IPS-18a (cell line): Measurements from ENCODE around the gene OTUB1.
A peak's percentile ranks its signal among the peaks of the same experiment; 100 is the strongest.

Source experiments
- H3K27ac ChIP-seq: one replicate; pipeline ENCODE4 v1.5.1; 2013; ENCODE audit warnings: low read length
- H3K27me3 ChIP-seq: one replicate; pipeline ENCODE4 v1.6.1; 2013; ENCODE audit warnings: mild to moderate bottlenecking, low read length; ENCODE audit not compliant: control insufficient read depth, insufficient read depth
- H3K36me3 ChIP-seq: one replicate; pipeline ENCODE4 v1.6.1; 2013; ENCODE audit warnings: low read depth, low read length; ENCODE audit not compliant: control insufficient read depth
- H3K4me1 ChIP-seq: one replicate; pipeline ENCODE4 v1.6.1; 2013; ENCODE audit warnings: low read depth, low read length; ENCODE audit not compliant: control insufficient read depth
- H3K4me3 ChIP-seq: one replicate; pipeline ENCODE4 v1.5.1; 2013; ENCODE audit warnings: low read length
- H3K9ac ChIP-seq: one replicate; pipeline ENCODE4 v1.6.1; 2013; ENCODE audit warnings: mild to moderate bottlenecking, low read length, moderate library complexity
- H3K9me3 ChIP-seq: one replicate; pipeline ENCODE4 v1.6.1; 2013; ENCODE audit warnings: low read depth, low read length; ENCODE audit not compliant: control insufficient read depth

The OTUB1 gene

GRCh38 chr11:63985812-63986155, 454 bp upstream of the OTUB1 start:
- Histone ChIP-seq H3K36me3 (peaks cover 17% of the 10 kb centered on the region), H3K4me1 (peaks cover 5% of the 10 kb centered on the region), H3K9me3 (no peaks in the 10 kb centered on the region), H3K9ac (peak overlapping the region; percentile 87), H3K27ac (peak overlapping the region; percentile 7), H3K4me3 (peak overlapping the region; percentile 69), H3K27me3 (no peaks in the 10 kb centered on the region)

DNA sequence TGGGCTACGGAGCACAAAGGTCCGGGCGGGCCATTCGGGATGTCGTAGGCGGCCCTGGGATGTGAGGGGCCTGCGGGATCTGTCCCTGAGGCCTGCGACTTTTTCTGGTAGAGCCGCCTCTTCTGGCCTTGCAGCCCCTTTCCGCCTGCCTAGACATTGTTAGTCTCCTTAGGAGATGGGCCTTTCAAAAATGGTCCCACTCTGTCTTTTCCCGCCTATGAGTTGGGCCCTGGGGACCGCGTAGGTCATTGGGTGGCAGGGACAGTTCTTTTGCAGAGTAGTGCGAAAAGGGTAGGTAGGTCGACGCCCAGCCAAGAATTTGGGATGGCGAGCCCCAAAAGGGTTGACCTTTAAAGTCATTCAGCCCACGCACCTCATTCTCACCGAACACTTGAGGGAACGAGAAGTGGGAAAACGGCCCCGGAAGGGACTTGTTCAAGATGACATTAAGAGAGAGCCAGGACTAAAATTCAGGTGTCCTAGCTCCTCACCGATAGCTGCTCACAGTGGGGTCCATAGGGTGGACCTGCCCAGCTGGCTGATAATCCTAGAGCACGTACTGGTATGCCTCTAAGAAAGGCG, 785 bp downstream of the OTUB1 start:
- Histone ChIP-seq H3K4me1 (peaks cover 5% of the 10 kb centered on the region), H3K9ac (peak overlapping the region; percentile 87), H3K27me3 (no peaks in the 10 kb centered on the region), H3K36me3 (peaks cover 25% of the 10 kb centered on the region), H3K4me3 (peak overlapping the region; percentile 69), H3K27ac (no peak overlapping the region), H3K9me3 (no peaks in the 10 kb centered on the region)

GRCh38 chr11:63991558-63991957, 5.3 kb downstream of the OTUB1 start:
- H3K27ac ChIP-seq, result no peak overlapping the region
- no peak overlapping the region for H3K9ac ChIP-seq

DNA sequence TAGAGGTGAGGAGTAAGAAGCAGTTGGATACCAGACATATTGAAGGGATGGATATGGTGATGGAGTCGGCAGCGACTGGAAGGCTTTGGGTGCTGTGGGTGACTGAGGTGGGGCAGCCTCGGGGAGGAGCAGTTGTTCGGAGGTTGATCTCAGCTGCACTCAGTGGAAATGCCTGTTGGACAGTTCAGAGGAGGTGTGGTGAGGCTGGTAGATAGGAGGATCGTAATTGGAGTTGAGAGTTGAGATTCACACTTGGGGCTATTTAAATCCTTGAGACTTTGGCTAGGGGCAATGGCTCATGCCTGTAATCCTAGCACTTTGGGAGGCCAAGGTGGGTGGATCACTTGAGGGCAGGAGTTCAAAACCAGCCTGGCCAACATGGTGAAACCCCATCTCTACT, 6.9 kb downstream of the OTUB1 start:
- Histone ChIP-seq H3K36me3 (peaks cover 55% of the 10 kb centered on the region), H3K27me3 (no peaks in the 10 kb centered on the region), H3K9me3 (no peaks in the 10 kb centered on the region), H3K9ac (no peak overlapping the region), H3K4me1 (peaks cover 4% of the 10 kb centered on the region), H3K27ac (no peak overlapping the region), H3K4me3 (no peak overlapping the region)

More at GRCh38 chr11:63991558-63991957, 5.3 kb downstream of the OTUB1 start:
- peaks cover 5% of the 10 kb centered on the region for H3K4me1 ChIP-seq
- H3K9me3 ChIP-seq, result no peaks in the 10 kb centered on the region
- peaks cover 48% of the 10 kb centered on the region for H3K36me3 ChIP-seq
- H3K27me3 ChIP-seq, result no peaks in the 10 kb centered on the region
- no peak overlapping the region for H3K4me3 ChIP-seq

DNA sequence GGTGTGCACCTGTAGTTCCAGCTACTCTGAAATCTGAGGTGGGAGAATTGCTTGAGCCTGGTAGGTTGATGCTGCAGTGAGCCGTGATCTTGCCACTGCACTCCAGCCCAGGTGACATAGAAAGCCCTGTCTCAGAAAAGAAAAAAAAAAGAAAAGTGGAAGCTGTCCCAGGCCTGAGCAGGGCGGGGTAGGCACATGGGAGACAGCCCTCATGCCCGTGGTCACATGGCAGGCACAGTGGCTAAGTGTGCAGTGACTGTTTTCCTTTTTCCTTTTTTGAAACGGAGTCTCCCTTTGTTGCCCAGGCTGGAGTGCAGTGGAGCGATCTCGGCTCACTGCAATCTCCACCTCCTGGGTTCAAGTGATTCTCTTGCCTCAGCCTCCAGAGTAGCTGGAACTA, 7.8 kb downstream of the OTUB1 start:
- Histone ChIP-seq H3K27ac (no peak overlapping the region), H3K9ac (no peak overlapping the region), H3K4me3 (no peak overlapping the region), H3K36me3 (peaks cover 49% of the 10 kb centered on the region), H3K4me1 (peaks cover 6% of the 10 kb centered on the region), H3K27me3 (no peaks in the 10 kb centered on the region), H3K9me3 (no peaks in the 10 kb centered on the region)

DNA sequence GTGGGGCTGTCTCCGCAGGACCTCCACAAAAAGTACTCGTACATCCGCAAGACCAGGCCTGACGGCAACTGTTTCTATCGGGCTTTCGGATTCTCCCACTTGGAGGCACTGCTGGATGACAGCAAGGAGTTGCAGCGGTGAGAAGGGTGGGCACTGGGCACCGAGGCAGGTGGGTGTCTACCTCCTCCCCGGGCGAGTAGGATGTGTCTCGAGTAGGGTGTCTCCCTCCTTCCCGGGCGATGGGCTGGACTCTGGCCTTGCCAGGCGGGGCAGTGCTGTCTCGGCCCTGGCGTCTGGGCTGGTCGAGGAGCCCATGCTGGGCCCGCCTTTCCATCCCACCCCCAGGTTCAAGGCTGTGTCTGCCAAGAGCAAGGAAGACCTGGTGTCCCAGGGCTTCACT, 10.3 kb downstream of the OTUB1 start:
- H3K36me3 ChIP-seq, result peaks cover 31% of the 10 kb centered on the region

DNA sequence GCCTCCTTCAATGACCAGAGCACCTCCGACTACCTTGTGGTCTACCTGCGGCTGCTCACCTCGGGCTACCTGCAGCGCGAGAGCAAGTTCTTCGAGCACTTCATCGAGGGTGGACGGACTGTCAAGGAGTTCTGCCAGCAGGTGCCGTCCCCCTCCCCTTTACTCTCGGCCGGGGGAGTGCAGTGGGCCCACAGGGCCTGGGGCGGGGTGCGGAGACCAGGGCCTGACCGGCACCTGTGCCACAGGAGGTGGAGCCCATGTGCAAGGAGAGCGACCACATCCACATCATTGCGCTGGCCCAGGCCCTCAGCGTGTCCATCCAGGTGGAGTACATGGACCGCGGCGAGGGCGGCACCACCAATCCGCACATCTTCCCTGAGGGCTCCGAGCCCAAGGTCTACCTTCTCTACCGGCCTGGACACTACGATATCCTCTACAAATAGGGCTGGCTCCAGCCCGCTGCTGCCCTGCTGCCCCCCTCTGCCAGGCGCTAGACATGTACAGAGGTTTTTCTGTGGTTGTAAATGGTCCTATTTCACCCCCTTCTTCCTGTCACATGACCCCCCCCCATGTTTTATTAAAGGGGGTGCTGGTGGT, 11.0 kb downstream of the OTUB1 start:
- H3K27me3 ChIP-seq, result peaks cover 19% of the 10 kb centered on the region
- H3K36me3 ChIP-seq, result peaks cover 30% of the 10 kb centered on the region
- H3K9ac ChIP-seq, result no peak overlapping the region

More for the DNA sequence above, 10.3 kb downstream of the OTUB1 start:
- peaks cover 13% of the 10 kb centered on the region for H3K27me3 ChIP-seq
- H3K4me3 ChIP-seq, result no peak overlapping the region
- H3K9me3 ChIP-seq, result no peaks in the 10 kb centered on the region
- no peak overlapping the region for H3K9ac ChIP-seq
- H3K4me1 ChIP-seq, result peaks cover 6% of the 10 kb centered on the region
- no peak overlapping the region for H3K27ac ChIP-seq

GRCh38 chr11:63997801-63998337, 11.6 kb downstream of the OTUB1 start:
- H3K9me3 ChIP-seq, result no peaks in the 10 kb centered on the region
- H3K27me3 ChIP-seq, result peaks cover 23% of the 10 kb centered on the region
- H3K27ac ChIP-seq, result no peak overlapping the region
- no peak overlapping the region for H3K4me3 ChIP-seq
- H3K36me3 ChIP-seq, result peaks cover 28% of the 10 kb centered on the region
- no peak overlapping the region for H3K9ac ChIP-seq
- H3K4me1 ChIP-seq, result peaks cover 6% of the 10 kb centered on the region

More for the DNA sequence above, 11.0 kb downstream of the OTUB1 start:
- Histone ChIP-seq H3K9me3 (no peaks in the 10 kb centered on the region), H3K4me3 (no peak overlapping the region), H3K4me1 (peaks cover 6% of the 10 kb centered on the region), H3K27ac (no peak overlapping the region)

DNA sequence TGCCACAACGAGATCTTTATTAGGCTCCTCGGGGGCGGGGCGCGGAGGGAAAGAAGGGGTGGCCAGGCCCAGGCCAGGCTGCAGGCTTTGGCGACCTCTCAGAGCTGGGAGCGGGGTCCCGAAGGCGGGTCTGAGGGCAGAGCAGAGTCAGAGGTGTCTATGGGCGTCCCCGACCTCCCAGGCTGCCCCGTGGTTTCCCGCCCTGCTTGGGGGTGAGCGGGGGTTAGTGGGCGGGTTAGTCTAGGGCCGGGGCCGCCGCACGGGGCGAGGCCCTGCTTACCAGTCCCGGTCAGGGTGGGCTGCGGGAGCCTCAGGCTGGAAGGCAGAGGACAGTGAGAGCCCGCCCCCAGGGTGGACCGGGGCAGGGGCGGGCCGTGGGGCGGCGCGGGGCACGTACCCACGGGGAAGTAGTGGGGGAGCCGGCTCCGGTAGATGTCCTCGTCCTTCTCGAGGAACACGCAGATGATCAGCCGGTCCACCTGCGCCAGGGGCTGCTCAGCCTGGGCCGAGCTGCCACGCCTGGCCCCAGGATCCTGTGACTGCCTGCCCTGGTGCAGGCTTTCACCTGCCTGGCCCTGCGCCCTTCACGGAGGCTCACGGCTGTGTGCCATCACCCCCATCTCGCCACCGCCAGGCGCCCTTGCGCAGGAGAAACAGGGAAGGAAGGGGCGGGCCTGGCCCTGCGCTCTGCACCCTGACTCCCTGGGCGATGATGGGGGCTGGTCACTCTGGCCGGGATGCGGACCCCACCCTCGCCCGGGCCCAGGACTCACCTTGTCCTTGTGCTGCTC, 12.5 kb downstream of the OTUB1 start:
- Histone ChIP-seq H3K36me3 (peaks cover 23% of the 10 kb centered on the region), H3K9ac (no peak overlapping the region), H3K9me3 (no peaks in the 10 kb centered on the region), H3K4me1 (peaks cover 6% of the 10 kb centered on the region), H3K27me3 (peaks cover 24% of the 10 kb centered on the region), H3K4me3 (peak overlapping the region; percentile 56), H3K27ac (no peak overlapping the region)

DNA sequence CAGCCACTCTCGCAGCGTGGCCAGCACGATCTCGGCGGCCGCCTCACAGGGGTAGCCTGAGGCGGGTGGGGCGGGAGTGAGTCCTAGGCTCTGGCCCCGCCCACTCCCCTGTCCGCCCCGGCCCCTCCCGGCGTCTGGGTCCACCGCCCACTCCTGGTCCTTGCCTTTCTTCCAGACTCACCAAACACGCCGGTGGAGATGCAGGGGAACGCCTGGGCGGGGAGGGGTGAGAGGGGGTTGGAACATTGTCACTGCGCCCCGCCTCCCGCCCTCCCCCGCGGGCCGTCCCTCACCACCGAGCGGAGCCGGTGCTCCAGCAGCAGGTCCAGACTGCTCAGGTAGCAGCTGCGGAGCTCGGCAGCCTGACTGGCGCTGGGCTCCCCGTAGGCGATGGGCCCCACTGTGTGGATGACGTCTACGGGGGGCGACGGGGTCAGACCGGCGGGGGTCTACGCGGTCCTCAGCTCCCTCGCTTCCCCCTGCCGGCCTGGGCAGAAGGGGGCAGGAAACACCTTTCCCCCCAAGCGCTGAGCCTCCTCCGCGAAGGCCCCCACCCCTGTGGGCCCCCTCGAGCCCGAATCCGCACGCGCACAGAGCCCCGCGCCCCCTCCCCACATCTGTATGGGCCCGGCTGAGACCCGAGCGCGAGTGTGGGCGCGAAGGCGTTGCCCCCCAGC, 13.2 kb downstream of the OTUB1 start:
- no peak overlapping the region for H3K9ac ChIP-seq
- H3K9me3 ChIP-seq, result no peaks in the 10 kb centered on the region
- peaks cover 20% of the 10 kb centered on the region for H3K36me3 ChIP-seq
- H3K4me3 ChIP-seq, result peak overlapping the region; percentile 56
- peaks cover 6% of the 10 kb centered on the region for H3K4me1 ChIP-seq
- no peak overlapping the region for H3K27ac ChIP-seq
- H3K27me3 ChIP-seq, result peaks cover 31% of the 10 kb centered on the region

DNA sequence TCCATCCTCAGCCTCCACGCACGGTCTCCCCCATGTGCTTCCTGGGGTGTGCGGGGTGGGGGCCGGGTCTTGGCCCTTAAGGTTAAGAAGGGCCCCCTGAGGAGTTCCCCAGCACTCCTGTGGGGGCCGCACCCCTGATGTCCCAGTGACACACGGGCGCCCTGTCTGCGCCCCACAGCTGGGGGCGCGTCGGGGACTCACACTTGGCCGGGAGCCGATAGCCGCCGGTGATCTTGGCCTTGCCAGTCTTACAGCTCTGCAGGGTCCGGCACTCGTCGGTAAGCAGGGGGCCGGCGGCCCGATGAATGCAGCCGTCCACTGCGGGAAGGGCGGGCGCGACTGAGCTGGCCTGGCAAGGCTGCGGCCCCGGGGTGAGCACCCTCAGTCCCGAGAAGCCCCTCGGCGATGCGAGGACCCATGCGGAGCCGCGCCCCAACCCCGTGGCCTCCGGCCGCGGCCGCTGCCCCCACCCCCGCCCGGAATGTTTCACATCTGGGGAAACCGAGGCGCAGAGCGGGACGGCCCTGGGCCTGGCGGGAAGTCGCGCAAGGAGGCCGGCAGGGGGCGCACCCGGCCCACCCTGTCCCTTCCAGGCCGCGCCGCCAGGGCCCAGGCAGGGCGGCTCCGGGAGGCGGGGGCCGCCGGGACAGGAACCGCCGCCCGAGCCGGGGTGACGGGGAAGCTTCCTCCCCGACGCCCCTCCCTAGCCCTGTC, 13.9 kb downstream of the OTUB1 start:
- no peak overlapping the region for H3K9ac ChIP-seq
- H3K27me3 ChIP-seq, result peaks cover 36% of the 10 kb centered on the region
- H3K4me3 ChIP-seq, result peak overlapping the region; percentile 56
- no peak overlapping the region for H3K27ac ChIP-seq
- H3K36me3 ChIP-seq, result peaks cover 20% of the 10 kb centered on the region
- peaks cover 6% of the 10 kb centered on the region for H3K4me1 ChIP-seq
- no peaks in the 10 kb centered on the region for H3K9me3 ChIP-seq
